Mucosa of rectum (tissue), 2 donors: Measurements from ENCODE around the gene PLD3.
A peak's percentile ranks its signal among the peaks of the same experiment; 100 is the strongest.
"Not testable (repeated sequence)": the region's sequence is repeated elsewhere in the genome, so short reads cannot be mapped to it uniquely, and the experiment has no call there.

Source experiments
- H3K27ac ChIP-seq, 2 donors: one replicate each; pipeline ENCODE4 v1.7.0; 2013; ENCODE audit warnings: inconsistent platforms in 2 of 2, low read depth in 2 of 2, low read length in 2 of 2
- H3K27me3 ChIP-seq, 2 donors: one replicate each; pipeline ENCODE4 v1.7.0; 2013; ENCODE audit warnings: low read length in 2 of 2; ENCODE audit not compliant: control insufficient read depth in 2 of 2, insufficient read depth in 2 of 2
- H3K36me3 ChIP-seq, 2 donors: one replicate each; pipeline ENCODE4 v1.7.0; 2013; ENCODE audit warnings: low read length in 2 of 2; ENCODE audit not compliant: control insufficient read depth in 2 of 2, insufficient read depth in 2 of 2
- H3K4me1 ChIP-seq, 2 donors: one replicate each; pipeline ENCODE4 v1.7.0; 2013; ENCODE audit warnings: low read length in 2 of 2, mild to moderate bottlenecking in 1 of 2; ENCODE audit not compliant: control insufficient read depth in 2 of 2, insufficient read depth in 2 of 2
- H3K4me3 ChIP-seq, 2 donors: one replicate each; pipeline ENCODE4 v1.7.0; 2013; ENCODE audit warnings: low read length in 2 of 2
- H3K9ac ChIP-seq, 2 donors: one replicate each; pipeline ENCODE4 v1.7.0; 2013; ENCODE audit warnings: low read length in 2 of 2, low read depth in 1 of 2, mild to moderate bottlenecking in 1 of 2
- H3K9me3 ChIP-seq, 2 donors: one replicate each; pipeline ENCODE4 v1.7.0; 2013; ENCODE audit warnings: low read length in 2 of 2; ENCODE audit not compliant: control insufficient read depth in 2 of 2
- donor health status: healthy.
- donor health status: Normal muscosa, but diverticular disease.

PLD3 gene

GRCh38 chr19:40362160-40362559 is 13.7 kb downstream of the PLD3 start:
- peaks cover 3 to 7% of the 10 kb centered on the region in 2 donors for H3K36me3 ChIP-seq
- no peaks in the 10 kb centered on the region for H3K4me1 ChIP-seq
- no peak overlapping the region for H3K9ac ChIP-seq
- no peaks in the 10 kb centered on the region for H3K27me3 ChIP-seq
- no peaks in the 10 kb centered on the region for H3K9me3 ChIP-seq
- no peak overlapping the region for H3K4me3 ChIP-seq
- no peak overlapping the region for H3K27ac ChIP-seq

- H3K27ac ChIP-seq, result no peak overlapping the region
- peaks cover 7 to 8% of the 10 kb centered on the region in 2 donors for H3K36me3 ChIP-seq
- H3K9ac ChIP-seq, result no peak overlapping the region
- no peaks in the 10 kb centered on the region for H3K4me1 ChIP-seq
- no peaks in the 10 kb centered on the region for H3K9me3 ChIP-seq
- no peak overlapping the region for H3K4me3 ChIP-seq
- no peaks in the 10 kb centered on the region for H3K27me3 ChIP-seq
These were observed 14.6 kb downstream of the PLD3 start for GRCh38 chr19:40363069-40363468.

- no peak overlapping the region for H3K27ac ChIP-seq
- H3K27me3 ChIP-seq, result no peaks in the 10 kb centered on the region
- no peak overlapping the region for H3K9ac ChIP-seq
- no peaks in the 10 kb centered on the region for H3K9me3 ChIP-seq
- H3K4me3 ChIP-seq, result no peak overlapping the region
- H3K36me3 ChIP-seq, result peaks cover 11% of the 10 kb centered on the region in 2 donors
- H3K4me1 ChIP-seq, result no peaks in the 10 kb centered on the region
These were observed 16.5 kb downstream of the PLD3 start for GRCh38 chr19:40365010-40365409.

- H3K27me3 ChIP-seq, result no peaks in the 10 kb centered on the region
- H3K27ac ChIP-seq, result no peak overlapping the region
- no peaks in the 10 kb centered on the region for H3K4me1 ChIP-seq
- H3K9me3 ChIP-seq, result no peaks in the 10 kb centered on the region
- H3K36me3 ChIP-seq, result peaks cover 15 to 16% of the 10 kb centered on the region in 2 donors
- H3K9ac ChIP-seq, result peak overlapping the region in 1 of 2 donors; percentile 38
- H3K4me3 ChIP-seq, result peak overlapping the region; percentile 2 to 16
These were observed 17.3 kb downstream of the PLD3 start for GRCh38 chr19:40365613-40366401.

GRCh38 chr19:40366697-40367561 is 18.4 kb downstream of the PLD3 start:
- H3K9ac ChIP-seq, result no peak overlapping the region
- no peaks in the 10 kb centered on the region for H3K27me3 ChIP-seq
- no peak overlapping the region for H3K27ac ChIP-seq
- H3K36me3 ChIP-seq, result peaks cover 22 to 26% of the 10 kb centered on the region in 2 donors
- no peaks in the 10 kb centered on the region for H3K4me1 ChIP-seq
- H3K4me3 ChIP-seq, result no peak overlapping the region
- H3K9me3 ChIP-seq, result no peaks in the 10 kb centered on the region

GRCh38 chr19:40367577-40368434 is 19.3 kb downstream of the PLD3 start:
- Histone ChIP-seq H3K4me3 (no peak overlapping the region), H3K27me3 (no peaks in the 10 kb centered on the region), H3K27ac (no peak overlapping the region), H3K9ac (no peak overlapping the region), H3K4me1 (no peaks in the 10 kb centered on the region), H3K9me3 (no peaks in the 10 kb centered on the region), H3K36me3 (peaks cover 25 to 28% of the 10 kb centered on the region in 2 donors)

GRCh38 chr19:40369797-40370196 is 21.3 kb downstream of the PLD3 start:
- H3K4me1 ChIP-seq, result no peaks in the 10 kb centered on the region

GRCh38 chr19:40370253-40370652 is 21.8 kb downstream of the PLD3 start:
- not testable (repeated sequence) for H3K27ac ChIP-seq, H3K27me3 ChIP-seq, H3K9ac ChIP-seq, H3K9me3 ChIP-seq, H3K4me1 ChIP-seq, H3K4me3 ChIP-seq
- H3K36me3 ChIP-seq, result peaks cover 35% of the 10 kb centered on the region in 2 donors

More at GRCh38 chr19:40369797-40370196, 21.3 kb downstream of the PLD3 start:
- Histone ChIP-seq H3K27ac (no peak overlapping the region), H3K36me3 (peaks cover 35% of the 10 kb centered on the region in 2 donors), H3K27me3 (no peaks in the 10 kb centered on the region), H3K9ac (no peak overlapping the region), H3K9me3 (no peaks in the 10 kb centered on the region), H3K4me3 (no peak overlapping the region)

- Histone ChIP-seq H3K9me3 (no peaks in the 10 kb centered on the region), H3K27me3 (no peaks in the 10 kb centered on the region), H3K27ac (no peak overlapping the region), H3K4me1 (no peaks in the 10 kb centered on the region), H3K36me3 (peaks cover 35% of the 10 kb centered on the region in 2 donors), H3K9ac (no peak overlapping the region), H3K4me3 (no peak overlapping the region)
These were observed 22.7 kb downstream of the PLD3 start for GRCh38 chr19:40370997-40371801.
